H1 (cell line): ENCODE results near the gene SRRT. TPM values are rescaled to one million over a fixed set of nuclear protein-coding genes. Genes with fewer than 3 reads are reported as not detected.
A peak's percentile ranks its signal among the peaks of the same experiment; 100 is the strongest.

Experiments
- CBX5 ChIP-seq: fragments of 300-800, 300-1000 bp; sonication (generic); IDR thresholded peaks from 2 replicates; pipeline ENCODE4 v1.7.1; 2016; ENCODE audit warnings: antibody characterized with exemption, low read length, low read depth
- CREB1 ChIP-seq: IDR thresholded peaks from 2 replicates; pipeline ENCODE4 v1.6.1; 2012; ENCODE audit warnings: inconsistent platforms
- JUN ChIP-seq: IDR thresholded peaks from 2 replicates; pipeline ENCODE4 v1.6.1; 2011; ENCODE audit warnings: low read depth, mild to moderate bottlenecking, improper control_type of control experiment, low read length
- KDM5A ChIP-seq: fragments of 200-600 bp; IDR thresholded peaks from 2 replicates; pipeline ENCODE4 v1.7.1; 2012; ENCODE audit warnings: mild to moderate bottlenecking, low read length, inconsistent platforms, mixed read lengths
- YY1 ChIP-seq: IDR thresholded peaks from 2 replicates; pipeline ENCODE4 v1.6.1; 2011; ENCODE audit warnings: low read depth, mild to moderate bottlenecking, low read length
- polyA plus RNA-seq, 7 experiments: library from polyadenylated mRNA; depleted of rRNA in 3 of 7; stranded (reverse) in 5 of 7; unstranded in 2 of 7; fragments of >200 nt in 5 of 7; fragments of 200-250 nt in 2 of 7; gene quantifications; 1 replicate in 5 of 7; 2 replicates in 1 of 7; 4 replicates in 1 of 7; pipeline versions ENCODE4 v1.2.1 to v1.2.3, GENCODE V29; 2011 to 2013; ENCODE audit warnings: missing spikeins in 2 of 7, mixed read lengths in 2 of 7
- total RNA-seq: library from RNA; stranded (reverse); fragmentation: NEBNext Ultra II Directional; extraction: Animal tissue kit (Norgen Biotek cat#: 25700); gene quantifications from 2 replicates; pipeline ENCODE4 v1.2.1, GENCODE V29; 2021
- TF ChIP-seq, protein P1 (sequence below): IDR thresholded peaks from 2 replicates; pipeline ENCODE4 v1.6.1; 2011; ENCODE audit warnings: low read depth, mild to moderate bottlenecking, low read length; ENCODE audit not compliant: insufficient read depth

SRRT gene
- total and polyA plus RNA-seq, 2 of the 8 experiments (the other 6 are each of a cell fraction or from before 2014, with no cell fraction given), result 66.7 to 237 TPM

DNA sequence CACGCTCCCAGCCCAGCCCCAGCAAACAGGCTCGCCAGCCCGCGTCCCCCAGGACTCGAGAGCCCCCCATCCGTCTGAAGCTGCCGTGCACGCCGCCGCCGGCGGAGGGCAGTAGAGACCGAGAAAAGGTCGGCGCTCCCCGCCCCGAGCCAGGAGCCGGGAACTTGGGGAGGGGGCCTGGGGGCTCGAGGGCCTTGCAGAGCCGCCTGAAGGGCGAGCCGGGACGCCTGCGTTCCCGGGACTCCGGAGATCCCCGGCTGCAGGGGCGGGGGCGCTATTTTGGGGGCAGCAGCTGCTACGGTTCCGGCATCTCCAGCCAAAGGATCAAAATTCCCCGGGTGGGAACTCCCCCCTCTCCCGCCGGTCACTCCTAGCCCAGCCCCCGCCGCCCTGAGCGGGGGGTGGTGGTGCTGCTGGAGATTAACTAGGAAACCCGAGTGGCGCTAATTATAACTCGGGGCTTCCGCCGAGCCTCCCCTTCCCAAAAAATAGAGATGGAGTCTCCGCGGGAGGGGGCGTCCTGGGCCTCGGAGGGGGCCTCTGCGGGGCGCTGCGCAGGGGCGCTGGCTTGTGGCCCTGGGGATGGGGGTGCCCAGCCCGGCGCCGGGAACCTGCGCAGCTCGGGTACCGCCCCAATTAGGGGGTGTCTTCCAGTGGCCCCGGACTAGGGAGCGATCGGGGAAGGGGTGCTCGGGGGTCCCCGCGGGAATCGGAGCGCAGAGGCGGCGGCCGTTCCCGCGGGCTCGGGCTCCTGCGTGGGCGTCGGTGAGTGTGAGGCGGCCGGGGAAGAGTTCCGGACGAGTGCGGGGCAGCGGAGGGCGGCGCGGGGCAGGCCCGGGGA, 20.2 kb downstream of the SRRT start (continued):
- peak; percentile 29; the same call in 1 of the 2 replicates for TF ChIP-seq CREB1
- TF ChIP-seq, protein P1, sequence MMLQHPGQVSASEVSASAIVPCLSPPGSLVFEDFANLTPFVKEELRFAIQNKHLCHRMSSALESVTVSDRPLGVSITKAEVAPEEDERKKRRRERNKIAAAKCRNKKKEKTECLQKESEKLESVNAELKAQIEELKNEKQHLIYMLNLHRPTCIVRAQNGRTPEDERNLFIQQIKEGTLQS, result no peak
- TF ChIP-seq JUN, result 0 out of 2 replicates have a peak, but pooled peaks have one; percentile 13
- peak; percentile 32; the same call in 1 of the 2 replicates for TF ChIP-seq YY1
- 0 out of 2 replicates have a peak, but pooled peaks have one; percentile 36 for TF ChIP-seq KDM5A
- no peak for TF ChIP-seq CBX5
